HFFc6 (cell line): ENCODE results near the gene REPS2. TPM values are rescaled to one million over a fixed set of nuclear protein-coding genes. Genes with fewer than 3 reads are reported as not detected.

Experiments used
- DNase-seq: peaks from one replicate; pipeline ENCODE4 v3.0.0-alpha.2; 2018
- H3K27ac Mint-ChIP-seq: 2 replicates; pipeline ENCODE4 v1.8.0; 2020; ENCODE audit warnings: mild to moderate bottlenecking, mixed read lengths
- H3K27me3 Mint-ChIP-seq: 2 replicates; pipeline ENCODE4 v1.8.0; 2021; ENCODE audit warnings: mild to moderate bottlenecking, moderate library complexity, mixed read lengths; ENCODE audit not compliant: insufficient read depth
- H3K36me3 Mint-ChIP-seq: 2 replicates; pipeline ENCODE4 v1.8.0; 2021; ENCODE audit warnings: low read depth, mixed read lengths
- H3K4me1 Mint-ChIP-seq: 2 replicates; pipeline ENCODE4 v1.8.0; 2020; ENCODE audit warnings: low read depth, mixed read lengths
- H3K4me3 Mint-ChIP-seq: 2 replicates; pipeline ENCODE4 v1.8.0; 2020; ENCODE audit warnings: mild to moderate bottlenecking, moderate library complexity, mixed read lengths
- H3K9me3 Mint-ChIP-seq: 2 replicates; pipeline ENCODE4 v1.8.0; 2020; ENCODE audit warnings: mild to moderate bottlenecking, mixed read lengths
- total RNA-seq, 6 experiments: library from RNA; stranded (reverse); fragmentation: NEBNext Ultra II Directional; extraction: Animal tissue kit (Norgen Biotek cat#: 25700); gene quantifications; 2 replicates in 1 of 6; 3 replicates in 5 of 6; pipeline ENCODE4 v1.2.3, GENCODE V29; 2021
- TF ChIP-seq, protein P1 (sequence below): fragments of 200-600 bp; sonication (generic); IDR thresholded peaks from 2 replicates; pipeline ENCODE4 v1.5.0; 2021; ENCODE audit warnings: antibody characterized with exemption, mild to moderate bottlenecking

The REPS2 gene
- total RNA-seq, 6 experiments from 2014 or later: 0.06 to 0.23 (median 0.10) TPM; not detected in 1

DNA sequence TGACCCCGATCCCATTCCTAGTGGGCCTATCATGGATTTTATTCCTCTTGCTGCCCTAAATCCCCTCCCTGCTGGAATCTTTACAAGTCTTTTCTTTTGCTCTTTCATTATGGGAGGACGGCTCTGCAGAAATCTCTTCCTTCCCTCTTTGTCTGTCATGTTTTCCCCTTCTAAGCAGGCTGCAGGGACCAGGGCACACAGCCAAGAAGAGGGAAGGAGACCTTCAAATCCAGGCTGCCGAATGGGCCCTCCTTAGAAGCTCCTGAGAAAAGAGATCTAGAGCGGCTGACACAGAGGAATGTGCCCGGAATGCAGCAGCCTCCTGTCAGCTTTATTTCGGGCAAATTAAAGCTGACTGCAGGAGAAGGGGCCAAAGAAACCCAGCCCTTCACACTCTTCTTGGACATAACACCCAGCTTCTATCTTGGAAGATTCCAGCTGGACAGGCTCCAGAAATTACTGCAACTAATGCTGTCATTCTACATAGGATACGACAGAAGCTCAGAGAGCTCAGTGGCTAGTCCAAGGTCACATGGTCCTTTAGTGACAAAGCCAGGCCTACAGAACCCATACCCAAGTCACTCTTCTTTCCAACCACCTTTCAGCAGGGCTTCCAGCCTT lies 240.8 kb downstream of the REPS2 start:
- H3K27me3 Mint-ChIP-seq: no peaks in the 10 kb centered on the region
- TF ChIP-seq, protein P1, sequence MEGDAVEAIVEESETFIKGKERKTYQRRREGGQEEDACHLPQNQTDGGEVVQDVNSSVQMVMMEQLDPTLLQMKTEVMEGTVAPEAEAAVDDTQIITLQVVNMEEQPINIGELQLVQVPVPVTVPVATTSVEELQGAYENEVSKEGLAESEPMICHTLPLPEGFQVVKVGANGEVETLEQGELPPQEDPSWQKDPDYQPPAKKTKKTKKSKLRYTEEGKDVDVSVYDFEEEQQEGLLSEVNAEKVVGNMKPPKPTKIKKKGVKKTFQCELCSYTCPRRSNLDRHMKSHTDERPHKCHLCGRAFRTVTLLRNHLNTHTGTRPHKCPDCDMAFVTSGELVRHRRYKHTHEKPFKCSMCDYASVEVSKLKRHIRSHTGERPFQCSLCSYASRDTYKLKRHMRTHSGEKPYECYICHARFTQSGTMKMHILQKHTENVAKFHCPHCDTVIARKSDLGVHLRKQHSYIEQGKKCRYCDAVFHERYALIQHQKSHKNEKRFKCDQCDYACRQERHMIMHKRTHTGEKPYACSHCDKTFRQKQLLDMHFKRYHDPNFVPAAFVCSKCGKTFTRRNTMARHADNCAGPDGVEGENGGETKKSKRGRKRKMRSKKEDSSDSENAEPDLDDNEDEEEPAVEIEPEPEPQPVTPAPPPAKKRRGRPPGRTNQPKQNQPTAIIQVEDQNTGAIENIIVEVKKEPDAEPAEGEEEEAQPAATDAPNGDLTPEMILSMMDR: no peak
- no peaks in the 10 kb centered on the region for H3K36me3 Mint-ChIP-seq
- H3K4me1 Mint-ChIP-seq: no peaks in the 10 kb centered on the region
- H3K27ac Mint-ChIP-seq: no peak overlapping the region
- DNase-seq: no peak
- no peak overlapping the region for H3K4me3 Mint-ChIP-seq
- no peaks in the 10 kb centered on the region for H3K9me3 Mint-ChIP-seq

DNA sequence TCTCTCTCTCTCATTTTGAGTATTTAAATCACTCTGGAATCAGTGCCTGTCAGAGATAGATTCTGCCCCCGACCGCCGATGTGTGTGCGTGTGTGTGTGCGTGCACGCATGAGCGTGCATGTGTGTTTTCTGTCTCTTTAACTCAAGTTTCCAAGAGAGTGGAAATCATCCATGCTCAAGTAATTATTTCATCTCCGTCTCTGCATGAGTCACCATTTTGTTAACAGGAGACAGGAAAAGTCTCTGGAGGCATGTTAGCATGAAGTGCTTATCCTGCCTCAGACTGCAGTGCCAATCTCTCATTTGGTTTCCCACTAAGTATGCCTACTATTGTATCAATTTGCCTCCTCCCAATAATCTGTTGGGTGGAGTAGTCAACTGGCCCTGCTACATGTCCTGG lies 245.6 kb downstream of the REPS2 start:
- H3K36me3 Mint-ChIP-seq: no peaks in the 10 kb centered on the region
- H3K4me1 Mint-ChIP-seq: no peaks in the 10 kb centered on the region
- H3K27ac Mint-ChIP-seq: no peak overlapping the region
- TF ChIP-seq, protein P1: no peak
- H3K9me3 Mint-ChIP-seq: no peaks in the 10 kb centered on the region
- no peaks in the 10 kb centered on the region for H3K27me3 Mint-ChIP-seq
- H3K4me3 Mint-ChIP-seq: no peak overlapping the region
- DNase-seq: no peak

Other genes starting within 250 kb of the REPS2 start
- gene CTPS2, start 234.0 kb upstream of the REPS2 start, total RNA-seq: 1 to 10 TPM; 5.1 to 7.3 (median 6.5) TPM
- 10 to 100 TPM; 36.3 to 40.6 (median 38.7) TPM for gene SYAP1, start 227.0 kb upstream of the REPS2 start, total RNA-seq
- 1 to 10 TPM; 6.8 to 7.8 (median 7.1) TPM for gene TXLNG, start 160.2 kb upstream of the REPS2 start, total RNA-seq
- 100 to 1,000 TPM in 4 of 6 experiments, 10 to 100 TPM in 2; 83.4 to 121 (median 110) TPM for gene RBBP7, start 76.3 kb upstream of the REPS2 start, total RNA-seq